Measurements from ENCODE around the gene GOLGA6L1. TPM values are rescaled to one million over a fixed set of nuclear protein-coding genes. Genes with fewer than 3 reads are reported as not detected.
A peak's percentile ranks its signal among the peaks of the same experiment; 100 is the strongest.
"Not testable (repeated sequence)": the region's sequence is repeated elsewhere in the genome, so short reads cannot be mapped to it uniquely, and the experiment has no call there.

GOLGA6L1 gene, protein sequence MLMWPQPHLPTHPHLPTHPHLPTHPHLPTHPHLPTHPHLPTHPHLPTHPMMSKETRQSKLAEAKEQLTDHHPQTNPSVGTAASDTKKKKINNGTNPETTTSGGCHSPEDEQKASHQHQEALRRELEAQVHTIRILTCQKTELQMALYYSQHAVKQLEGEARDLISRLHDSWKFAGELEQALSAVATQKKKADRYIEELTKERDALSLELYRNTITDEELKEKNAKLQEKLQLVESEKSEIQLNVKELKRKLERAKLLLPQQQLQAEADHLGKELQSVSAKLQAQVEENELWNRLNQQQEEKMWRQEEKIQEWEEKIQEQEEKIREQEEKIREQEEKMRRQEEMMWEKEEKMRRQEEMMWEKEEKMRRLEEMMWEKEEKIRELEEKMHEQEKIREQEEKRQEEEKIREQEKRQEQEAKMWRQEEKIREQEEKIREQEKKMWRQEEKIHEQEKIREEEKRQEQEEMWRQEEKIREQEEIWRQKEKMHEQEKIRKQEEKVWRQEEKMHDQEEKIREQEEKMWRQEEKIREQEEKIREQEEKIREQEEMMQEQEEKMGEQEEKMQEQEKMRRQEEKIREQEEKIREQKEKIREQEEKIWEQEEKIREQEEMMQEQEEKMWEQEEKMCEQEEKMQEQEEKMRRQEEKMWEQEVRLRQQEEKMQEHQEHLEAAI
- total RNA-seq, result not detected
- long read RNA-seq, donor 1, result 0 reads
- long read RNA-seq, donor 2, result 0 reads

DNA sequence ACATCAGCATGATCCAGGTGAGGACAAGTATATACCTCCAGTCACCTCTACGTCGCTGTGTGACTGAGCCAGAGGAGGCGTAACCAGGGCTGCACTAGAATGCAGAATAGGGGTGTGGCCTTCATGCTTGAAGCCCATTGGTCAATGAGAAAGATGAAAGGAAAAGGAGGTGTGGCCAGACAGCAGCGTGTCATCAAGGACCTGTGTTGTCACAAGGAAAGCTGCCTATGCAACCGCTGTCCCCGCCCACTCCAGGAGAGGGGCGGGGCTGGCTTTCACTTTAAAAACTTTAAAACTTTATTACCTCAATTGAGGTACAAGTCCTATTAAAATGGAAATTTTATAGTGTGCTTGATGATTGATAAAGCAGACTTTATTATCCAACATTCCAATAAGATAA, at the start of gene GOLGA6L1:
GOLGA6L1 (minus strand) TSS at position 101 of the 400 bp plus-strand sequence; CDS start at position 10, 91 bp downstream.
- H3K36me3 ChIP-seq (ENCODE audit: low read depth); intact Hi-C loops (cut with DNase I, micrococcal nuclease); H3K4me3 ChIP-seq; H3K4me1 ChIP-seq (ENCODE audit: low read depth); H3K9me3 ChIP-seq; DNase-seq; ATAC-seq: not testable (repeated sequence)

DNA sequence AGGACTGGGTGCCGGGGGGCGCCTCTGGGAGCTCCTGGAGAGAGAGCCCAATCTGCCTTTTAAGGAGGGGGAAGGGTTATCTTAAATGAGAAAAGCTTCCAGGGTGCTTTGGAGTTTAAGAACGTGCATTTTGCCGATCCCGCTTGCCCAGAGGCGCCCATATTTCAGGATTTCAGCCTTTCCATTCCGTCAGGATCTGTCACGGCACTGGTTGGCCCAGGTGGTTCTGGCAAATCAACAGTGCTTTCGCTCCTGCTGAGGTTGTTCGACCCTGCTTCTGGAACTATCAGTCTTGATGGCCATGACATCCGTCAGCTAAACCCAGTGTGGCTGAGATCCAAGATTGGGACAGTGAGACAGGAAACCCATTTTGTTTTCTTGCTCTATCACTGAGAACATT, 44.6 kb upstream of the GOLGA6L1 start:
- not testable (repeated sequence) for ATAC-seq

DNA sequence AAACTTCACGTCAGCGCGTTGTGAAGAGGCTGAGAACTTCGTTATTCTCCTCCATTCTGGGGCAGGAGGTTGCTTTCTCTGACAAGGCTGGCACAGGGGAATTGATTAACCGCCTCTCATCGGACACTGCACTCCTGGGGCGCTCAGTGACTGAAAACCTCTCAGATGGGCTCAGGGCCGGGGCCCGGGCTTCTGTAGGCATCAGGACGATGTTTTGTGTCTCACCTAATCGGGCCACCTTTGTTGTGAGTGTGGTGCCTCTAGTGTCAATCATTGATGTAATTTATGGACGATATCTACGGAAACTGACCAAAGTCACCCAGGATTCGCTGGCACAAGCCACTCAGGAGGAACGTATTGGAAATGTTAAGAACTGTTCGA, 43.9 kb upstream of the GOLGA6L1 start:
- intact Hi-C loops (cut with DNase I, micrococcal nuclease); H3K4me3 ChIP-seq; H3K9me3 ChIP-seq; ATAC-seq; H3K4me1 ChIP-seq (ENCODE audit: low read depth); H3K36me3 ChIP-seq (ENCODE audit: low read depth): not testable (repeated sequence)
- DNase-seq, result peak in 1 of 3 donors; percentile 10

More for the DNA sequence above, 44.6 kb upstream of the GOLGA6L1 start:
- H3K36me3 ChIP-seq (ENCODE audit: low read depth); H3K9me3 ChIP-seq; H3K4me1 ChIP-seq (ENCODE audit: low read depth); H3K4me3 ChIP-seq; intact Hi-C loops (cut with DNase I, micrococcal nuclease): not testable (repeated sequence)
- DNase-seq, result peak in 1 of 3 donors; percentile 7

DNA sequence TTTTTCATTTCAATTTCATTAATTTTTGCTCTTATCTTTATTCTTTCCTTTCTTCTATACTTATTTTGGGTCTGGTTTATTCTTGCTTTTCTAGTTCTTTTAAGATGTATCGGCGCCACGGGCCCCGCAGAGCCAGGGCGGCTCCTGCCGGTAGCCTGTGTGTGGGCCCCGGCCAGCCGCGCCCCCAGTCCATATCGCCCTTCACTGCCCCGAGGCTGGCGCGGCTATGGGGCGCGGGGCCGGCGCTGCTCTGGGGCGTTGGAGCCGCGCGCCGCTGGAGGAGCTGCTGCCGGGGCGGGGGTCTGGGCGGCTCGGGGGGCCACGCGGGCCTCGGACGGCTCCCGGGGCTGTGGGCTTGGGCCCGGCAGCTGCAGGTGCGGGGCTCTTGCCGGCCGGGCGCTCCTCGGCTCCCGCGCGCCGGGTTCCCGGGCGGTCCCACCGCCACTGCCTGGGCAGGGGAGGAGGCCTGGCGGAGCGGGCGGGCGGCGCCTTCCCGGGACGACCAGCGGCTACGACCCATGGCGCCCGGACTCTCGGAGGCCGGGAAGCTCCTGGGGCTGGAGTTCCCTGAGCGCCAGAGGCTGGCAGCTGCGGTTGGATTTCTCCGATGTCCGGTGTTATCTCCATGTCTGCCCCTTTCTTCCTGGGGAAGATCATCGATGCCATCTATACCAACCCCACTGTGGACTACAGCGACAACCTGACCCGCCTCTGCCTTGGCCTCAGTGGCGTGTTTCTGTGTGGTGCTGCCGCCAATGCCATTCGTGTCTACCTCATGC, 43.3 kb upstream of the GOLGA6L1 start:
- ATAC-seq (peak; percentile 29), DNase-seq (peak in 1 of 3 donors; percentile 36)
- H3K36me3 ChIP-seq (ENCODE audit: low read depth); H3K9me3 ChIP-seq; H3K4me3 ChIP-seq; intact Hi-C loops (cut with DNase I, micrococcal nuclease); H3K4me1 ChIP-seq (ENCODE audit: low read depth): not testable (repeated sequence)

DNA sequence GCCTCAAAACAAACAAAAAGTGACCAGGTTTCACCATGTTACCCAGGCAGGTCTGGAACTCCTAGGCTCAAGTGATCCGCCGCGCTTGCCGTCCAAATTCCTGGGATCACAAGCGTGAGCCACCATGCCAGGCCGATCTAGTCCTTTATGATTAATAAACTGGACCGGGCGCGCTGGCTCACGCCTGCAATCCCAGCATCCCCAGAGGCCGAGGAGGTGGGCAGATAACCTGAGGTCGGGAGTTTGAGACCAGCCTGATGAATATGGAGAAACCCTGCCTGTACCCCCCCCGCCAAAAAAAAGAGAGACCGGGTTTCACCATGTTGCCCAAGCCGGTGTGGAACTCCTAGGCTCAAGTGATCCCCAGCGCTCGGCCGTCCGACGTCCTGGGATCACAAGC, 40.1 kb upstream of the GOLGA6L1 start:
- H3K4me3 ChIP-seq; H3K4me1 ChIP-seq (ENCODE audit: low read depth); intact Hi-C loops (cut with DNase I, micrococcal nuclease); H3K36me3 ChIP-seq (ENCODE audit: low read depth); ATAC-seq; H3K9me3 ChIP-seq: not testable (repeated sequence)
- DNase-seq, result peak in 1 of 3 donors; percentile 36

DNA sequence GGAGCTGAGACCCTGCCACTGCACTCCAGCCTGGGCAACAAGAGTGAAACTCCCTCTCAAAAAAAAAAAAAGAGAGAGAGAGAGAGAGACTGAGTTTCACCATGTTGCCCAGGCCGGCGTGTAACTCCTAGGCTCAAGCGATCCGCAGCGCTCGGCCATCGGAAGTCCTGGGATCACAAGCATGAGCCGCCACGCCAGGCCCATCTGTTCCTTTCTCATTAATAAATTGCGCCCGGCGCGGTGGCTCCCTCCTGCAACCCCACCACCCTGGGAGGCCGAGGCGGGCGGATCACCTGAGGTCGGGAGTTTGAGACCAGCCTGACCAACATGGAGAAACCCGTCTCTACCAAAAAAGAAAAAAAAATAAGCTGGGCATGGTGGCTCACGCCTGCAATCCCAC, 39.0 kb upstream of the GOLGA6L1 start:
- H3K9me3 ChIP-seq; H3K36me3 ChIP-seq (ENCODE audit: low read depth); H3K4me3 ChIP-seq; H3K4me1 ChIP-seq (ENCODE audit: low read depth); DNase-seq; ATAC-seq; intact Hi-C loops (cut with DNase I, micrococcal nuclease): not testable (repeated sequence)

DNA sequence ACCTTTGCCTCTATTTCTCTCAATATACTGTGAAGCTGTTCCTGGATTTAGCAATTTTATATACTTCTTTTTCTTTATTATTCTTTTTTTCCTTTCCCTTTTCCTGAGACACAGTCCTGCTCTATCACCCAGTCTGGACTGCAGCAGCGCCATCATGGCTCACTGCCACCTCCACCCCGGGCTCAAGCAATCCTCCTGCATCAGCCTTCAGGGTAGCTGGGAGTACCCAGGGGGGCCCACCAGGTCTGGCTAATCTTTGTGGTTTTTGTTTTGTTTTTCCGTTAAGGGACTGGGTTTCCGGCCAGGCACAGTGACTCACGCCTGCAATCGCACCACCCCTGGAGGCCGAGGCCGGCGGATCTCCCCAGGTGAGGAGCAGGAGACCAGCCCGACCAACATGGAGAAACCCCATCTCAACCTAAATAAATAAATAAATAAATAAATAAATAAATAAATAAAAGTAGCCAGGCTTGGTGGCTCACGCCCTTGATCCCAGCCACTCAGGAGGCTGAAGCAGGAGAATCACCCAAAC, 38.1 kb upstream of the GOLGA6L1 start:
- intact Hi-C loops (cut with DNase I, micrococcal nuclease); ATAC-seq; H3K4me3 ChIP-seq; H3K9me3 ChIP-seq; DNase-seq; H3K4me1 ChIP-seq (ENCODE audit: low read depth); H3K36me3 ChIP-seq (ENCODE audit: low read depth): not testable (repeated sequence)

DNA sequence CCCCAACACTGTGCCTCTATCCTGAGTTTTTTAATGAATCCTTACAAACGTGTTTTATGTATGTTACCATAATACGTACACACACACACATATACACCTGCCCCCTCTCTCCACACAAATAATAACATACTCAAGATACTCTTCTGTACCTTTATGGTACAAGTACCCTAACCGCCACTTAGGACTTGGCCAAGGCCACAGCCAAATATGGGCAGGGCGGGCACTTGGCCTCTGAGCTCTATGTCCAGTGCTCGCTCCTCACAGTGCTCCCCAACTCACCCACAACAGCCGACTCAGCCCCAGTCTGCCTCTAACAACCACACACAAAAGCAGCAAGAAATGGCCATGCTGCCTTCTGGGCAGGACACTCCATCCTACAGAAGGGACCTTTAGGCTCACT, 3.8 kb downstream of the GOLGA6L1 start:
- ATAC-seq; DNase-seq; intact Hi-C loops (cut with DNase I, micrococcal nuclease); H3K4me1 ChIP-seq (ENCODE audit: low read depth); H3K4me3 ChIP-seq; H3K9me3 ChIP-seq; H3K36me3 ChIP-seq (ENCODE audit: low read depth): not testable (repeated sequence)

DNA sequence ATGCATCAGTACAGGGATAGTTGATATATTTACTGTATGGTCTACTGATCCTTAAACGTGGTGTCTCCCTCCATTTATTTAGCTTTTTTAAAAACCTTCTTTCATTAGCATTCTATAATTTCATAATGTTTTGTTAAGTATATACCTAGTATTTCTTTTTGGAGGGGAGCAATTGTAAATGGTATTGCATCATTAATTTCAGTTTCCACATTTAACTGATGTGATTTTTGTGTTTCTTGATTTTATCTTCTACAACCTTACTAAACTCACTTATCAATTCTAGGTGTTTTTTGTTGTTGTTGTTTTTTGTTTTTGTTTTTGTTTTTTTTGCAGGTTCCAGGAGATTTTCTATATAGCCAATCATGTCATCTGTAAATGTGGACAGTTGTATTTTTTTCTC, 18.4 kb downstream of the GOLGA6L1 start:
- intact Hi-C loops (cut with DNase I, micrococcal nuclease), result no loop called here
- H3K9me3 ChIP-seq, result no peaks in the 10 kb centered on the region
- no peaks in the 10 kb centered on the region for H3K36me3 ChIP-seq (ENCODE audit: low read depth)
- no peaks in the 10 kb centered on the region for H3K4me1 ChIP-seq (ENCODE audit: low read depth)
- TF ChIP-seq, protein P1, sequence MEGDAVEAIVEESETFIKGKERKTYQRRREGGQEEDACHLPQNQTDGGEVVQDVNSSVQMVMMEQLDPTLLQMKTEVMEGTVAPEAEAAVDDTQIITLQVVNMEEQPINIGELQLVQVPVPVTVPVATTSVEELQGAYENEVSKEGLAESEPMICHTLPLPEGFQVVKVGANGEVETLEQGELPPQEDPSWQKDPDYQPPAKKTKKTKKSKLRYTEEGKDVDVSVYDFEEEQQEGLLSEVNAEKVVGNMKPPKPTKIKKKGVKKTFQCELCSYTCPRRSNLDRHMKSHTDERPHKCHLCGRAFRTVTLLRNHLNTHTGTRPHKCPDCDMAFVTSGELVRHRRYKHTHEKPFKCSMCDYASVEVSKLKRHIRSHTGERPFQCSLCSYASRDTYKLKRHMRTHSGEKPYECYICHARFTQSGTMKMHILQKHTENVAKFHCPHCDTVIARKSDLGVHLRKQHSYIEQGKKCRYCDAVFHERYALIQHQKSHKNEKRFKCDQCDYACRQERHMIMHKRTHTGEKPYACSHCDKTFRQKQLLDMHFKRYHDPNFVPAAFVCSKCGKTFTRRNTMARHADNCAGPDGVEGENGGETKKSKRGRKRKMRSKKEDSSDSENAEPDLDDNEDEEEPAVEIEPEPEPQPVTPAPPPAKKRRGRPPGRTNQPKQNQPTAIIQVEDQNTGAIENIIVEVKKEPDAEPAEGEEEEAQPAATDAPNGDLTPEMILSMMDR (IDR thresholded peaks at IDR 0.05), result no peak
- H3K4me3 ChIP-seq, result no peak overlapping the region
- DNase-seq (no peak), ATAC-seq (no peak)

Data from mucosa of descending colon (tissue), 3 donors.